HepG2 (cell line): ENCODE results near the gene VPS54. TPM values are rescaled to one million over a fixed set of nuclear protein-coding genes. Genes with fewer than 3 reads are reported as not detected.

Experiments used
- AGO1 ChIP-seq: fragments of 200-400 bp; formaldehyde crosslinking; IDR thresholded peaks from 2 replicates; pipeline ENCODE4 v1.6.1; 2017; ENCODE audit warnings: mild to moderate bottlenecking, low read depth, low read length, moderate library complexity; ENCODE audit not compliant: poor library complexity, severe bottlenecking
- ELF1 ChIP-seq: sonication (generic); formaldehyde crosslinking; IDR thresholded peaks from 2 replicates; pipeline ENCODE4 v1.4.0; 2020; ENCODE audit warnings: missing genetic modification reagents
- ELF3 ChIP-seq: IDR thresholded peaks from 2 replicates; pipeline ENCODE4 v1.6.1; 2016; ENCODE audit warnings: missing genetic modification reagents, missing compliant biosample characterization
- ELF4 ChIP-seq: sonication (generic); formaldehyde crosslinking; IDR thresholded peaks from 2 replicates; pipeline ENCODE4 v1.5.0; 2020; ENCODE audit warnings: missing genetic modification reagents, mild to moderate bottlenecking, moderate library complexity, borderline replicate concordance
- FOSL2 ChIP-seq: sonication (generic); formaldehyde crosslinking; IDR thresholded peaks from 2 replicates; pipeline ENCODE4 v1.4.0; 2020; ENCODE audit warnings: missing genetic modification reagents
- GRHL1 ChIP-seq: sonication (generic); formaldehyde crosslinking; conservative IDR thresholded peaks from 2 replicates; pipeline ENCODE4 v1.8.0; 2022; ENCODE audit warnings: missing genetic modification reagents
- HOXA5 ChIP-seq: sonication (generic); formaldehyde crosslinking; IDR thresholded peaks from 2 replicates; pipeline ENCODE4 v1.4.0; 2020; ENCODE audit warnings: missing genetic modification reagents
- KLF9 ChIP-seq: IDR thresholded peaks from 2 replicates; pipeline ENCODE4 v1.6.1; 2016; ENCODE audit warnings: low read depth
- RXRB ChIP-seq: IDR thresholded peaks from 2 replicates; pipeline ENCODE4 v1.6.1; 2016; ENCODE audit warnings: borderline replicate concordance, missing genetic modification reagents, missing compliant biosample characterization
- SALL1 ChIP-seq: sonication (generic); formaldehyde crosslinking; IDR thresholded peaks from 2 replicates; pipeline ENCODE4 v1.8.0; 2022; ENCODE audit warnings: mild to moderate bottlenecking, missing genetic modification reagents
- THAP8 ChIP-seq: sonication (generic); formaldehyde crosslinking; IDR thresholded peaks from 2 replicates; pipeline ENCODE4 v1.5.1; 2020; ENCODE audit warnings: missing genetic modification reagents, mild to moderate bottlenecking, borderline replicate concordance
- TMF1 ChIP-seq: sonication (generic); formaldehyde crosslinking; IDR thresholded peaks from 2 replicates; pipeline ENCODE4 v1.8.1; 2022; ENCODE audit warnings: low read depth, missing genetic modification reagents
- ZFP36L1 ChIP-seq: sonication (generic); formaldehyde crosslinking; IDR thresholded peaks from 2 replicates; pipeline ENCODE4 v1.8.0; 2022; ENCODE audit warnings: mild to moderate bottlenecking, missing genetic modification reagents, moderate library complexity
- ZNF224 ChIP-seq: sonication (generic); formaldehyde crosslinking; IDR thresholded peaks from 2 replicates; pipeline ENCODE4 v1.5.0; 2020; ENCODE audit warnings: mild to moderate bottlenecking, missing genetic modification reagents
- ZNF282 ChIP-seq: fragments of 450-650 bp; IDR thresholded peaks from 2 replicates; pipeline ENCODE4 v1.6.1; 2018; ENCODE audit not compliant: partially characterized antibody
- ZNF724P ChIP-seq: sonication (generic); formaldehyde crosslinking; IDR thresholded peaks from 2 replicates; pipeline ENCODE4 v1.8.0; 2022; ENCODE audit warnings: missing genetic modification reagents, borderline replicate concordance
- ZNF770 ChIP-seq: sonication (generic); formaldehyde crosslinking; IDR thresholded peaks from 2 replicates; pipeline ENCODE4 v1.5.0; 2020; ENCODE audit warnings: mild to moderate bottlenecking, missing genetic modification reagents
- ZSCAN29 ChIP-seq: sonication (generic); formaldehyde crosslinking; conservative IDR thresholded peaks from 2 replicates; pipeline ENCODE4 v1.4.0; 2020; ENCODE audit warnings: mild to moderate bottlenecking, missing genetic modification reagents
- polyA plus RNA-seq, 8 experiments: library from polyadenylated mRNA; depleted of rRNA in 3 of 8; stranded (reverse) in 7 of 8; unstranded in 1 of 8; fragments of >200 nt; fragmentation: Illumina TruSeq in 4 of 8; extraction: Trizol in 4 of 8; gene quantifications; 2 replicates each; pipeline versions ENCODE4 v1.2.1 to v1.2.3, GENCODE V29; 2011 to 2016; ENCODE audit warnings: low read depth in 4 of 8, missing spikeins in 1 of 8, mixed read lengths in 1 of 8; ENCODE audit not compliant: insufficient read depth in 1 of 8
- total RNA-seq, 5 experiments: library from RNA; depleted of rRNA; stranded (reverse); fragments of >200 nt; fragmentation: Illumina TruSeq; extraction: Trizol; gene quantifications; 2 replicates each; pipeline ENCODE4 v1.2.3, GENCODE V29; 2016; ENCODE audit warnings: low read depth in 1 of 5
- TF ChIP-seq, protein P1 (sequence below): sonication (generic); formaldehyde crosslinking; conservative IDR thresholded peaks from 2 replicates; pipeline ENCODE4 v1.4.0; 2020; ENCODE audit warnings: missing genetic modification reagents
- TF ChIP-seq, protein P2 (sequence below): sonication (generic); formaldehyde crosslinking; IDR thresholded peaks from 2 replicates; pipeline ENCODE4 v1.8.1; 2022; ENCODE audit warnings: mild to moderate bottlenecking, missing genetic modification reagents

The VPS54 gene
- total and polyA plus RNA-seq, 2 of the 13 experiments (the other 11 are each of a cell fraction or from before 2014, with no cell fraction given), result 64.7 to 77.5 TPM

DNA sequence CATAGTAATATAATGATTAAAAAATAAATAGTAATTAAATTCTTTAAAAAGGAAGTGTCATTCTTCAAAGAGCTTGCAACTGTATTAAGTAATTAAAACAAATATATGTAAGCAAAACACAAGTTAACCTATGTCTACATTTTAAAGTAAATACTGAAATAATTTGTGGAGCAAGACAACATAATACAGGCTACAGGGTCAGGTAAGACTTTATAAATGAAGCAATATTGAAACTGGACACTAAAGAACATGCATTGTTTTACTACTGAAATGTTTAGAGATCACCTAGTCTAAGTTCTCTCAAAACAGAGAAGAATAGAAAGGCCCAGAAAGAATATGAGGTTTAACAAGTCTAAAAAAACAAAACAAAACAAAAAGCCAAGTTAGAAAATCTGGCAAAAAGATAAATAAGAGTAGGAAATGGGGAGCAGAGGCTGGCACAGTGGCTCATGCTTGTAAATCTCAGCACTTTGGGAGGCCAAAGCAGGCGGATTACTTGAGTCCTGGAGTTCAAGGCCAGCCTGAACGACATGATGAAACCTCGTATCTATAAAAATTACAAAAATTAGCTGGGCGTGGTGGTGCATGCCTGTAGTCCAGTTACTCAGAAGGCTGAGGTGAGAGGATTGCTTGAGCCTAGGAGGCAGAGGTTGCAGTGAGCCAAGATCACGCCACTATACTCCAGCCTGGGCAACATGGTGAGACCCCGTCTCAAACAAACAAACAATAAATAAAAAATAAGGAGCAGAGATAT is 34.4 kb downstream of the VPS54 start (continued):
- 0 out of 2 replicates have a peak, but pooled peaks have one; percentile 30 for TF ChIP-seq ZFP36L1 (CRISPR knock-in tag)
- no peak for TF ChIP-seq AGO1
- no peak for TF ChIP-seq TMF1 (CRISPR knock-in tag)
- no peak for TF ChIP-seq ZNF224 (CRISPR knock-in tag)
- TF ChIP-seq ELF3 (CRISPR knock-in tag), result 0 out of 2 replicates have a peak, but pooled peaks have one; percentile 52
- TF ChIP-seq GRHL1 (CRISPR knock-in tag), result no peak
- no peak for TF ChIP-seq KLF9 (CRISPR knock-in tag)
- TF ChIP-seq ZNF724P (CRISPR knock-in tag), result no peak
- TF ChIP-seq, protein P1, sequence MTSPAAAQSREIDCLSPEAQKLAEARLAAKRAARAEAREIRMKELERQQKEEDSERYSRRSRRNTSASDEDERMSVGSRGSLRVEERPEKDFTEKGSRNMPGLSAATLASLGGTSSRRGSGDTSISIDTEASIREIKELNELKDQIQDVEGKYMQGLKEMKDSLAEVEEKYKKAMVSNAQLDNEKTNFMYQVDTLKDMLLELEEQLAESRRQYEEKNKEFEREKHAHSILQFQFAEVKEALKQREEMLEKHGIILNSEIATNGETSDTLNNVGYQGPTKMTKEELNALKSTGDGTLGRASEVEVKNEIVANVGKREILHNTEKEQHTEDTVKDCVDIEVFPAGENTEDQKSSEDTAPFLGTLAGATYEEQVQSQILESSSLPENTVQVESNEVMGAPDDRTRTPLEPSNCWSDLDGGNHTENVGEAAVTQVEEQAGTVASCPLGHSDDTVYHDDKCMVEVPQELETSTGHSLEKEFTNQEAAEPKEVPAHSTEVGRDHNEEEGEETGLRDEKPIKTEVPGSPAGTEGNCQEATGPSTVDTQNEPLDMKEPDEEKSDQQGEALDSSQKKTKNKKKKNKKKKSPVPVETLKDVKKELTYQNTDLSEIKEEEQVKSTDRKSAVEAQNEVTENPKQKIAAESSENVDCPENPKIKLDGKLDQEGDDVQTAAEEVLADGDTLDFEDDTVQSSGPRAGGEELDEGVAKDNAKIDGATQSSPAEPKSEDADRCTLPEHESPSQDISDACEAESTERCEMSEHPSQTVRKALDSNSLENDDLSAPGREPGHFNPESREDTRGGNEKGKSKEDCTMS (CRISPR knock-in tag), result no peak
- TF ChIP-seq ZNF282, result no peak
- TF ChIP-seq ZNF770 (CRISPR knock-in tag), result peak; percentile 72
- TF ChIP-seq ELF1, result no peak
- TF ChIP-seq THAP8 (CRISPR knock-in tag), result no peak
- peak; percentile 82 for TF ChIP-seq RXRB (CRISPR knock-in tag)
- peak; percentile 99 for TF ChIP-seq SALL1 (CRISPR knock-in tag)
- TF ChIP-seq ELF4, result no peak
- TF ChIP-seq, protein P2, sequence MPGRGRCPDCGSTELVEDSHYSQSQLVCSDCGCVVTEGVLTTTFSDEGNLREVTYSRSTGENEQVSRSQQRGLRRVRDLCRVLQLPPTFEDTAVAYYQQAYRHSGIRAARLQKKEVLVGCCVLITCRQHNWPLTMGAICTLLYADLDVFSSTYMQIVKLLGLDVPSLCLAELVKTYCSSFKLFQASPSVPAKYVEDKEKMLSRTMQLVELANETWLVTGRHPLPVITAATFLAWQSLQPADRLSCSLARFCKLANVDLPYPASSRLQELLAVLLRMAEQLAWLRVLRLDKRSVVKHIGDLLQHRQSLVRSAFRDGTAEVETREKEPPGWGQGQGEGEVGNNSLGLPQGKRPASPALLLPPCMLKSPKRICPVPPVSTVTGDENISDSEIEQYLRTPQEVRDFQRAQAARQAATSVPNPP (CRISPR knock-in tag), result no peak
- no peak for TF ChIP-seq ZSCAN29 (CRISPR knock-in tag)
- TF ChIP-seq FOSL2, result peak; percentile 78
- TF ChIP-seq HOXA5 (CRISPR knock-in tag), result no peak
